Measurements from ENCODE around the gene TOB1.

GRCh38 chr17:50828508-50829170 is 37.5 kb downstream of the TOB1 start:
- TF ChIP-seq YY1 (IDR thresholded peaks at IDR 0.05; ENCODE audit: extremely low read depth, insufficient replicate concordance, low read depth, low read length) = no peak
- no peak for TF ChIP-seq CTCF (IDR thresholded peaks at IDR 0.05 in 2 of 3, conservative IDR thresholded peaks at IDR 0.05 in 1 of 3; ENCODE audit: borderline replicate concordance in 1 of 3, insufficient read depth in 1 of 3, low read depth in 2 of 3, low read length in 2 of 3)
- TF ChIP-seq EGR1 (IDR thresholded peaks at IDR 0.05; ENCODE audit: low read depth) = no peak
- TF ChIP-seq CEBPB (IDR thresholded peaks at IDR 0.05; ENCODE audit: low read depth) = no peak
- TF ChIP-seq POLR2A (IDR thresholded peaks at IDR 0.05; ENCODE audit: borderline replicate concordance, extremely low read depth, insufficient read depth, insufficient read length) = no peak
- no peak for TF ChIP-seq JUND (IDR thresholded peaks at IDR 0.05)
- TF ChIP-seq SIN3A (IDR thresholded peaks at IDR 0.05; ENCODE audit: low read depth) = no peak
